GM19455 (cell line): Measurements from ENCODE around the gene SRPX.

Experiments
- ATAC-seq: cut with Tn5 transposase; IDR thresholded peaks from one replicate; pipeline ENCODE4 v1.9.1; 2021; ENCODE audit not compliant: unreplicated experiment

The SRPX gene, protein sequence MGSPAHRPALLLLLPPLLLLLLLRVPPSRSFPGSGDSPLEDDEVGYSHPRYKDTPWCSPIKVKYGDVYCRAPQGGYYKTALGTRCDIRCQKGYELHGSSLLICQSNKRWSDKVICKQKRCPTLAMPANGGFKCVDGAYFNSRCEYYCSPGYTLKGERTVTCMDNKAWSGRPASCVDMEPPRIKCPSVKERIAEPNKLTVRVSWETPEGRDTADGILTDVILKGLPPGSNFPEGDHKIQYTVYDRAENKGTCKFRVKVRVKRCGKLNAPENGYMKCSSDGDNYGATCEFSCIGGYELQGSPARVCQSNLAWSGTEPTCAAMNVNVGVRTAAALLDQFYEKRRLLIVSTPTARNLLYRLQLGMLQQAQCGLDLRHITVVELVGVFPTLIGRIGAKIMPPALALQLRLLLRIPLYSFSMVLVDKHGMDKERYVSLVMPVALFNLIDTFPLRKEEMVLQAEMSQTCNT

DNA sequence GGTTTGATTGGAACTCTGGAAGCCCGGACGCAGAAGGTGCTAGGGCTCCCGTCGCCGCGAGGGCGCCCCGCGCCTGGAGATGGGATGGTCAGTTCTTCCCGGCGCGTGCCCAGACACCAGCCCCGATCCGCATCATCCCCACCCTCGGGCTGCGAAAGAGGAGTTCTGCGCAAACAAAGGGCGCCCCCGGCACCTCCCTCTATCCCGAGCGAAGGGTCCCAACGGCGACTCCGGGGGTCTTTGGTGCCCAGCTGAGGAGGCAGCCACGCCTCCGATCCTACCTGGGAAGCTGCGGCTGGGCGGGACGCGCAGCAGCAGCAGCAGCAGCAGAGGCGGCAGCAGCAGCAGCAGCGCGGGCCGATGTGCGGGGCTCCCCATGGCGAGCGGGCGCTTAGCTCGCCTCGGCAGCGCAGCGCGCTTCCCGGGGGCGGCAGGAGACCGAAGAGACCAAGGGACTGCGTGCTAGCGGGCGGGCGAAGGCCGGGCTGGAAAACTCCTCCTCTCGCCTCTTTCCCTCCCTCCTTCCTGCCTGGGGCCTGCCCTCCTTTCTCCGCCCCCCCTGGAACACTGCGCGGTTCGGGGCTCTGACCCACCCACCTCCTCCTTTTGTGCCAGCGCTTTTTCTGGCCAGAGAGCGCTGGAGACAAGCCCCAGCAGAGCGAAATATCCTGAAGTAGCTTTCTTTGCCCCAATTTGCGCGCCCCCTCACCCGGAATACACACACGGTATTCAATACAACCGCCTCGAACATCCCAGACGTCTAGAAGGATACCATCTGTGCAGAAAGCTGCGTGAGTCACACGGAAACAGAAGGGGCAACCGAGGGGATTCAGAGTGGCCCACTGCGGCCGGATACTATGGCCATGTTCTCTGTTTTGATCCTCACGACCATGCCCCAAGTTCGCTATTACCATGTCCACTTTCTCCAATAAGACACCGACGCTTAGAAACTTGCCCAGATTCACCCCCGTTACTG lies at the start of gene SRPX:
TSS of gene SRPX (minus strand) at position 457 of the 976 bp plus-strand sequence. CDS start at position 378, 79 bp downstream.
- no peak for ATAC-seq

DNA sequence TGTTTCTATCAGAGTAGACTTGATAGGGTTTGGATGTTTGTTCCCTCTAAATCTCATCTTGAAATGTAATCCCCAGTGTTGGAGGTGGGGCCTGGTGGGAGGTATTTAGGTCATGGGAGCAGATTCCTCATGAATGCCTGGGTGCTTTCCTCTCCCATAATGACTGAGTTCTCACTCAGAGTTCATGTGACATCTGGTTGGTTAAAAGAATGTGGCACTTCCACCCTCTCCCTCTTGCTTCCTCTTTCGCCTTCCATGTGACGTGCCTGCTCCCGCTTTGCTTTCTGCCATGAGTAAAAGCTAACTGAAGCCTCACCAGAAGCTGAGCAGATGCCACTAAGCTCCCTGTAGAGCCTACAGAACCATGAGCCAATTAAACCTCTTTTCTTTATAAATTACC lies 47.3 kb upstream of the SRPX start:
- no peak for ATAC-seq

DNA sequence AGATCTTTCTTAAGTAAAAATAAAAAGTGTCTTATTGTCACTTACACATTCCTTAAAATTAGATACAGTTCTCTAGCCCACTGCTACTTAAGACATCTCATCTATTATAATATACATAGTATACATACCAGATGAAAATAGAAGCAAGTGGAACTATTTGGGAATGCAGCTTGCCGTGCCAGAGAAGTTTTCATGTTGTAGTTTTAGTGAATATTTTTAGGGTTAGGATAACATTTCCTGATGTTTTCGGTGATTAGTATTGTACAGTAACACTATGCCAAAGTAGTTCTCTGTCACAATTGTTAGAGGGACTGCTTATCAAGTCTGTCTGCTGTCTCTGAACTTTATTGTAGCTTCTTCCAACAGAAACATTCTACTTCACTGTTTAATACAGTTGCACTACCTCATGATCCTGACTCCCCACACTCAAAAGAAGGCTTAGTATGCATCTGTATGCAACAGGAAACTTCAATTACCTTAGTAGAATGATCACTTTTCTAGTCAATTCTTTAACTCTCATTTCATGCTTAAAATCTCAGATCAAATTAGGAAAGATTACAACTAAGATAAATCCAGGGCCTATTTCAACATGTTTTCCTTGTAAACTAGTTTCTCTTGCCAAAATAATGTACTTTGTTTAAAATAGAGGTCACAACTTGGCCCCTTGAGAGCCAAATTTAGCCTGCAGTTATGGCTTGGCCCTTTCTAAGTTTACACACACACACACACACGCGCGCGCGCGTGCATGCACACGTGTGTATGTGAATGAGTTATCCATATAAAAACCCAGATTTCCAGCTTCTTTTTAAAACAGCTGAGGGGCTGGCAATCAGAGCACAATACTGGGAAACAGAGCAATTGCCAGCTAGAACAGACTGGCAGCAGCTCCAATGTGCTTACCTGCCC lies 42.3 kb upstream of the SRPX start:
- ATAC-seq = no peak

DNA sequence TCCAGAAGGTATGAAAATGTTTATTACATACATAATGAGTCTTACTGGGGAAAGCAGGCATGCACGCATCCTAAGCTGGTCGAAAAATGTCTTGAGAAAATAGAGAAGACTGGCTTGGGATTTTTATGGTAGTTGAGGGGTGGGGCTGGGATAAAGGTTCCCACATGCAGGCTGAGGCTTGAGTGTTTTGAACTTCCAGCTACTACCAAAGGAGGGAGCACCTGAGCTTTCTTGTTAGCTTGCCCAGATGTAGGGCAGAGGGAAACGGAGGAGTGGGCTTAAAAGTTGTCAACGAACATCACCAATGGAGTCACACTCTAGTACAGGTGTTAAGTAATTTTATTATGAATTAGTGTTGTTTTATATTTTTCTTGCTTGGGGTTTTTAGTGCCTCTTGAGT lies 39.6 kb upstream of the SRPX start:
- ATAC-seq = no peak

DNA sequence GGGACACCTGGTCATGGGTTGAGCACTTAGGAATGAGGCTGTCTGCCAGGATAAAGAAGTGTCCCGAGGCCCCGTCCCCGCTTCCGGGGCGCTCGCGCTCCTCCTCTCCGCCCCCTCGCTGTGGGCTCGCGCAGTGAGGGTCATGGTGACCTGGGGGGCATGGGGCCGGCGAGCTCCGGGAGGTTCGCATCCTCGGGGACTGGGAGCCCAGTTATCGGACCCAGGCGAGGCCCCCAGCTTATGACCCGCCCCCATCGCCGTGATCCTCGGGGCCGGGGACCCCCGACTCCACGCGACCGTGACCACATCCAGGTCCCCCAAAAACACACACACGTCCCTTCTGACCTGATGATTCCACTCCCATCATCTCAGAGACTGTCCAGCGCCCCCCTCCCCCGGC lies 35.3 kb upstream of the SRPX start:
- no peak for ATAC-seq

DNA sequence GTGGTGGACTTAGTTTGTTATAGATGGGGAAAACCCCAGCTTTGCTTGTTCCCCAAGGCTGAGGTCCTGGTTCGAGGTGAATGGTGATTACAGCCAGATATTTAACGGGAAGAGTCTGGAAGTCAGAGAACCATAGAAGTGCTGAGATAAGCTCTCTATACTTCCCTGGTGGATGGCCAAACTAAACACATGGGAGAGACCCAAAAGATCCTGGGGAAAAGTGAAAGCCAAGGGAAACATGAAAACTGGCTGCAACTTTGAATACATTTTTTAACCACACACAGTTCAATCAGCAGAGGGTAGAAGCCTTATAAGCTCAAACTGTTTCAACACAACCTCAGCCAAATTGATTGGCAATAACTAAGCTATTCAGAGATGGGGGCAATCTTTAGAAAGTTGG lies 29.3 kb upstream of the SRPX start:
- ATAC-seq = no peak

DNA sequence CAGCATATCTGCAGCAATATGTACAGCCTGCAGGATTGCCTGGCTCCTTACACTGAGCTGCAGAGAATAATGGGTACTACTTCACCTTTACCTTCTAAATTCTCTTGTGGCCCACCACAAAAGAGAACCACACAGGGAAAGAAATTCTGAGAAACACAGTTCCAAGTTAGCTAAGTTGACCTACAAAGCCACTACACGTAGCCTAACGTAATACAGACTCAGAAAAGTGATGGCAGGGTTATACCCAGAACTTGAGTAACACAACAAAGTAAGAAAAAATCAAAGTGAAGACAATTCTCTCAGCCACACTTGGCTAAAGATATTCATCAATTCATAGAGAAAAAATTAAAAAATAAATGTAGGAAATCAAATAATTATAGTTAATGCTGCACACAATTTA lies 26.4 kb upstream of the SRPX start:
- ATAC-seq = no peak

DNA sequence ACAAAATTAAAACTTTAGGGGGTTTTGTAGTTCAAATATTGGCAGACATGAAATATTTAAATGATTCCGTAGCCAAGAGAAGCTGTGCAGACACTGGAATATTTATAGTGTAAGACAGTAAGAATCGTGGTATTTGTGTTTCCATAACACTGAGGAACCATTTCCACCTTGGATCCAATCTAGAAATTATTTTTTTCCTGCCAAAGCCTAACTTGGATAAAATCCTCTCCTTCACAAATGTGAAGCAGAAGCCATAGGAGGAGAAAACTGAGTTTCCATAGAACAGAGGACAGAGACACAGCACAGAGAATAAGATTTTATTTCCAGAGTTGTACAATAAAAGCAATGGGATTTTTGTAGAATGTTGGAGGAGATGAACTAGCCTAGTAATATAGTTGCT lies 19.9 kb upstream of the SRPX start:
- ATAC-seq = no peak

DNA sequence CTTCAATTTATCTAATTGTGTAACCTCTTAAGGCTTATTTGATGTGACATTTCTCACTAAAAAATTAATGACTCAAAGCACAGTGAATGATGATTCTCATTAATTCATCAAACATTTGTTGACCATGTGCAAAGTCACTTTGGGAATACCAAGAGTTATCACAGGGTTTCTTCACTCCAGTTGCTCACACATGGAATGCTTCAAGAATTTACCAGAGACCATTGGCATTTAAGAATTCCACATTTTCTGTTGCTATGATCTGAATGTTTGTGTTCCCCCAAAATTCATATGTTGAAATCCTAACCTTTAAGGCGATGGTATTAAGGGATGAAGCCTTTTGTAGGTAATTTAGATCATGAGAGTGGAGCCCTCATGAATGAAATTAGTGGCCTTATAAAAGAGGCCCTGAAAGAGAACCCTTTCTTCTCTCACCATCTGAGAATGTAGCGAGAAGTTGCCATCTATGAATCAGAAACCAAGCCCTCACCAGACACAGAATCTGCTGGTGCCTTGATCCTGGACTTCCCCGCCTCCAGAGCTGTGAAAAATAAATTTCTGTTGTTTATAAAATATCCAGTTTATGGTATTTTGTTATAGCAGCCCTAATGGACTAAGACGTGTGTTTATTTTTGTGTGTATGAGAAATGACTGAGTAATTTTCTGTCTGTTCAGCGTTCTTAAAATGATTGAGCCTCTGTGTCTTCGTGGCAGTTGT lies 16.4 kb upstream of the SRPX start:
- ATAC-seq = no peak

DNA sequence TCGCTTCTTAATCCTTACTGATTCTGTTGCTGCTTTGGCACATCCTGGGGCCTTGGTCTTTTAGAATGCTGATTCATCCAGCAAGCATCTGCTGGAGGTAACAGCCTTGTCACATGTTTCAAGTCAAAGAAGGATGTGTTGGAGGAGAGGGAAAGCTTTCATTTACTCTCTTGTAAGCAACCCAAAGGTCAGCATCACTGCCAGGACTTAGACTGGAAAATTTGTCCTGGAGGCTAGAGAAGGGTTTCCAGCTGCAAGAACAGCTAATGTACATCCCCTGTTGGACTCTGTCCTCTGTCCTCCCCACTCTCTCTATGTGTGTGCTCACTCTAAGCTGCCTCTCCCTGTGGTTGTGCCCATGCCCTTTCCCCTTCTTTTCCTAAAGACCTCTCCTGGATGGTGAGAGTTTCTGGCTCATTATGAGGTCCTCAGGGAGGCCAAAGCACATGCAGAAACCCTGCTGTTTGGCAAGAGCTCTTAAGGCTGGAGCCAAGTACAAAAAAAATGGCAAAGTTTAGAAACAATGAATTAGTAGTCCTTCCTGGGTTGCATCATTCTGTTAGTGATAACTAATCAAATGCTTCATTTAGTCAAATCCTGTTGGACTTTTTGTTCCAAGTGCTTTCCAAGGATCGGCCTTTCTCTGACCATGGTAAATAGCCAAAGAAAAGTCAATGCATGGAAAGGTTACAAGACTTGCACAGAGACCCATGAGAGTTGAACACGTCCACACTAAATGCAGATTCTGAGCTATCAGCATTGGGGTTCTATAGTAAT lies 13.4 kb upstream of the SRPX start:
- ATAC-seq = no peak

DNA sequence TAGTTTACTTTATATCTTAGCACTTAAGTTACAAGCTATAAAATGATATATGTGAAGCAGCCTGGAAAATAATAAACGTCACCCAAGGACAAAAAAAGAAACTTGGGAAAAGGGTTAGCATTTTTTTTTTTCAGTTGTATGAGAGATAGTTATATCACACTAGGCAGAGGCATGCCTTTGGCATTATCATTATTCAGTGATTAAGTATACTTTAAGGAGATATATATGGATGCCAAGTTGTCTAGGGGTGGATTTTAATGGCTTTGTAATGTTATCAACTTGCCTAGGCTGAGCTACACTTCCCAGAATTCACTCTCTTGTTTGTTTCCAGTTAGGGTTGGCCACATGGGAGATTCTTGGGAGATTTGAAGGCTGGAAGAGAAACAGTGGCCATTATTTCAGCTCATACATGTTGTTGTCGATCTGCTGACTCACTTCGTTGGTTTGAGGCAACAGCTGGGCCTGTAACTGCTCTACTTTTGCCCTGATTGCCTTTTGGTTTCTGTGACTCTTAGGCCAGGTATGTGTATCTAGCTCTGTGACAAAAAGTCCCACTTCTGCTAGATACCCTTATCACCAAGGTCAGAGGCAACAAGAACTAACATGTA lies 11.5 kb upstream of the SRPX start:
- ATAC-seq = no peak

DNA sequence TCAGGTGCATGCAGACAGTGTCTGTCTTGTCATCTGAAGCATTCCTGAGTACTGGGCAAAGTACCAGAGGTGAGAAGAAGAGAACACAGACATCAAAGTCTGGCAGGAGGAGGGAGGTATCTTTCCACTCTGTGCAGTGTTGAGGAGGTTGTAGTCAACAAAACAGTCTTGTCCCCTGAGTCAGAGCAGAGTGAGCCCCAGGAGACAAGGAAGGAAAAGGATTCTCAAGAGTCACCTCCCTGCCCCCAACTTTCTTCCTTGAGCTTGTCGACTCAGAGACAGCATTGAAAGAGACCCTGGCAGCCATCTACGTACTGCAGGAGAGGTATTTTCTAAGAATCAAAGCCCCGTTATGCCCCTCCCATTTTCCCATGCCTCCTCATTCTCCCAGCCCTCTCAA lies 4.4 kb upstream of the SRPX start:
- ATAC-seq = no peak

DNA sequence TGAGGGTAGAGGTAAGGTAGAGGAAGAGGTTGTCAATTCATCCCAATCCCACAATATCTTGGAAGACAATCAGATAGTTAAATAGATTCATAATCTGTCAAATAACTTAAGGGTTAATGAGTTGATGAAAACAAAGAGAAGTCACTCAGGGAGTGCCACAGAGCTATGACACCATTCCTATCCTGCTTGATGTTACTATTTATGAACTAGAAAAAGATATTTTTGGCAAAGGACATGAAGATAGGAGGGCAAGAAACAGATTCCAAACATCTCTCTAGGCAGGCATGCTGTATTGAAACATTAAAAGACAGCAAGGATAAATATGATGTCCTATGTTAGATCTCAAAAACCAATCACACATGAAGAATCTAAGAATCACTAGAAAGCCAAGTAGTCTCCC lies 3.5 kb upstream of the SRPX start:
- no peak for ATAC-seq

DNA sequence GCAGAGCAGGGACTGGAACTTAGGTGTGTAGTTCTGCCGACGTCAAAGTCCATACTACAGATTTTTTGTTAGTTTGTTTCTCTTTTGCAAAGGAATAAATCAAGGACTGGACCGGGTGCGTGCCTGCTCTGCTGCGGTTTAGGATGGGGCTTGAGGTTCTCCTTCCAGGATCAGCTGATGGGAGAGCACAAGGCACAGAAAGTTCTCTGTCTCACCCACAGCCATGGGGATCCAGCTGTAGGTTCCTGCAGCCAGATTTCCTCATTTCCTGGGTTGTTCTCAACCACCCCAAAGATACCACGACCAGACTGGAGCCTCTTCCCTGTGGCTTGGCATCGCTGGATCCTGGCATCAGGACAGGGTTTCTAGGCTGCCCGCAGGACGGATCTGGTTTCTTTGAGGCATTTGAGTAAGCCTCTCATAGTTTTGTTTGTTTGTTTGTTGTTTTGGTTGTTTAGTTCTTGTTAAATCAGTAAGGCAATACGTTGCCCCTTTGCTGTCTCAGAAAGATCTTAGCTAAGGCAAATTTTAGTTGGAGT lies 789 bp upstream of the SRPX start:
- no peak for ATAC-seq

DNA sequence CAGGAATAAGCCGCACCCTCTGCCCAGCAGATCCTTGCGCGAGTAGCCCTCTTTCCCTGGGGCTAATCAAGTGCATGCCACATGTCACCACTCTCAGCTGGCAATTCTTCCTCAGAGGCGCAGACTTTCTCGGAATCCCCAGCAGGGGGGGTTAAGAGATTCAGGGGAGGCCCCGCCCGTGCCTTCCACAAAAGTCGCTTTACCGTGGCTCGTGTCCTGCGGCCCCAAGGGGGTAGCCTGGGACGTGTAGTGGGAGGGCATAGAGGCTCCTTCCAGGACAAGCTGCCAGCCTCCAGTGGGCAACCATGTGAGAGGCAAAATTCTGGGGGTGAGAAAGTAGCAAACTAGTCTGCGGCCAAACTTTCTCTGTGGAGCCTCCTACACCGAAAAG lies 652 bp downstream of the SRPX start:
- no peak for ATAC-seq

DNA sequence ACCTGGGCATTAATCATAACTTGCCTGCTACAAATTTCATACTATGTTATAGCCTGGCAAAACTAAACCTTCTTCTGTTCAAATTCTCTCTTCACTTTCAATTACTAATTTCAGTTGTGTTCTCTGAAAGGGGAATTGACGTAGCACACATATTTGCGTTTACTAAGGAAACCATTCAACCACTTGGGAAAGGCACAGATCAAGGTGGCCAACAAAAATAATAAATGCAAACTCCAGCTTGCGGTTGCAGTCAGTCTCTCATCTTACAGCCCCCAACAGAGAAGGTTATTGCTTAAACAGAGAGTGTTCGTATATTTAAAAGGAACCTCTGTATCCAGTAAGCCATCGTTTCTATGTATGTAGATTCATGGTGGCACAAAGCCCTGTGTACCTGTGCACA lies 4.0 kb downstream of the SRPX start:
- no peak for ATAC-seq

DNA sequence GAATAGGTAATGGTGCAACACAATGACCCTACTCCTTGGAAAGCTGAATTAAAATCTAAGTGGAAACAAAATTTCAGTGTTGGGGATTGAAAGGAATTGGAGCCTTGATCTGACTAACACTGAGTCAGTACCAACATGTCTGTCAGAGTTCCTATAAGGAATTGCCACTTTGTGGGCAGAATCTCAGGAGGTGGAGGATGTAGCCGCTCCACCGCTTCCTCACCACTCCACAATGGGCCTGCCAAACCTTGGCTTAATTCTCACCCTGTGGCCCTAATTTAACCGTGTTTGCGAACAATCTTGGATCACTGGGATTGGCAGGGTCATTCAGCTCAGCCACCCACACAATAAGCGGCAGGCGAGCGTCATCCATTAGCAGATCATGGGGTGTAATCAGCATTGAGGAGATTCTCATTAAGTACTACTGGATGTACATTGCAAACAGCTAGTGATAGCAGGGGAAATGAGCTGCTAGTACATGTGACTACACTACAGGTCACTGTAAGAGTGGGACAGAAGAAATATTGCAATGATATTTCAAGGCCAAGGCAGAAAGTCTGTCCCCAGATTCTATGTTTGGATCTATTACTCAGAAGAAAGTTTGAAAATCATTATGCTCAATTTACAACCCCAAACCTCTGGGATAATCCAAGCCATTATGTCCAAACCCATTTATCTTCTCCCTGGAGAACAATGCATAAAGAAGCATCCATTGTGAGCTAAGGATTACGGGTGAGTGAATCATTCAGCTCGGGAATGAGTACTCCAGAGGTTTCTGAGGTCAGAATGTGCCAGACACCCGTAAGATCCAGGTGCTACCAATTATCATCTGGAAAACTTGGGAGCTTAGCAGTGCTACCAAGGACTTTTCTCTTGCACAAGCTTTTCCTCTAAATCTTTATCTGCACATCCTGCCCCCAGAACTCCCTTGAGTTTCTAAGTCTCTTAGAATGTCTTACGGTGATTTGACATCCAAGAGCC lies 5.8 kb downstream of the SRPX start:
- ATAC-seq = no peak

DNA sequence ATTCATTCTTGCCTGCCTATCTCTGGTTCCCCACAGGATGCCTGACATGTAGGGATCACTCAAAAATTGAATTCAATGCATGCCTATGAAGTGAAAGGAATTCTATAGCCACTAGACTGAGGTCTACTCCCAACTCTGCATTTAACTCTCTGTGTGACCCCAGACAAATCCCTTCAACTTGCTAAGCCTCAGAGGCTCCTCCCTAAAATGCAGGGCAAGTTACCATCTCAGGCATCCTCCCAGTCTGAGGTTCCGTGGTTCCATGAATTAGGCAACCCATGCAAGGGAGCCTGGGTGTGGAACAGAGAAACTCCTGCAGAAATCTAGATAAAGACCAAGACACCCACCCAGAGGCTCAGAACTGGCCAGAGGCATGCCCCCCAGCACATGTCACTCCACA lies 6.6 kb downstream of the SRPX start:
- no peak for ATAC-seq
